Left hindlimb (tissue), 1 donor: Measurements from ENCODE around the gene PRKCA.
"Not testable (repeated sequence)": the region's sequence is repeated elsewhere in the genome, so short reads cannot be mapped to it uniquely, and the experiment has no call there.

Source experiments
- DNase-seq: peaks from one replicate; pipeline ENCODE4 v3.0.0-alpha.2; 2018

Gene PRKCA

DNA sequence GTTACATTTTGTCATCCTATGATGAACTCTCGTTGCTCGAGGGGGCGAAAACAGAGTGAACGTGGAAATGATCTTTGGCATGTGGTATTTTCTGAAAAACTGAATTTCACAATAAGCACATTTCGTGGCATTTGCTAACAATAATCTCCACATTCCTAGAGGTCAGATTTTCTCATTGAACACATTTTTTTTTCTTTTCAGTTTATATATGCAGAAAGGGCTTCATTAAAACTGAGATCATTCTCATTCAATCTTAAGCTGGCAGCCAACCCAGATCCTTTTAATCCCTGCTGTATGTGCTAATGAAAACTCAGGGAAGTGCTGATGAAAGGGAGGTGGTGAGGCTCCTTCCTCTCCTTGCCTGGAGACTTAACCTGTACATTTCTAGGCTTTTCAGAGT lies 52.6 kb downstream of the PRKCA start:
- no peak for DNase-seq

DNA sequence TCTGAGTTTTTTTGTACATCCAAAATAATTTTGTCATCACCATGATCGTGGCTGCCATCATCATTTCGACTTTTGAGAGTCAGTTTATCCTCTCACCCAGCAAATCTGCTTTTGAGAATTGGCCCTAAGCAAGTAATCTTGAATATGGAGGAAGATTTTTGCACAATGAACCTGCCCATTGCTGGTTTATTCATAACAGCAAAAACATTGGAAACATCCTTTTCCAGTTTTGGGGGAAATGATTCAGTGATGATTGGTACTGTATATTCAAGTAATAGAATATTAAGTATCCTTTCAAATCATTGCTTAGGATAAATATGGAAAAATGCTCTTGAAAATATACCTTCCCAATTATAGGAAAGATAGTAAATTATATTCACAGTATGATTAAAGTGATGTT lies 53.1 kb downstream of the PRKCA start:
- no peak for DNase-seq

DNA sequence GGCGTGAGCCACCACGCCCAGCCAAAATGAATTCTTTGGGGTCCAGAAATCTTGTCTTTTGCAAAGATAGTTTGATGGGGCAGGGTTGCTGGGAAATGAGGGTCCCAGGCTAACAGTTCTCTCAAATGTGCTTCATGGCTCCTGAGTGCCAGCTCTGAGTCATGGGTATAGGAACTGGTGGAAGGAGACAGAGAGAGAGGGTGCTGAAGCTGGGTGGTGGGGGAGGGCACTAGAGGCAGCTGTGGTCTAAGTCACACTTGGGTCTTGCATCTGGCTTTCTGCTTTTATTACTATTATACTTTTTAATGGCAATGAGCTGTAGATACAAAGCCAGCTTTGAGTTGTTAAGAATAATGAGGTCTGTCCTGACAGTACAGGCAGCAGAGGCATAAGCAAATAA lies 54.6 kb downstream of the PRKCA start:
- DNase-seq, result no peak

DNA sequence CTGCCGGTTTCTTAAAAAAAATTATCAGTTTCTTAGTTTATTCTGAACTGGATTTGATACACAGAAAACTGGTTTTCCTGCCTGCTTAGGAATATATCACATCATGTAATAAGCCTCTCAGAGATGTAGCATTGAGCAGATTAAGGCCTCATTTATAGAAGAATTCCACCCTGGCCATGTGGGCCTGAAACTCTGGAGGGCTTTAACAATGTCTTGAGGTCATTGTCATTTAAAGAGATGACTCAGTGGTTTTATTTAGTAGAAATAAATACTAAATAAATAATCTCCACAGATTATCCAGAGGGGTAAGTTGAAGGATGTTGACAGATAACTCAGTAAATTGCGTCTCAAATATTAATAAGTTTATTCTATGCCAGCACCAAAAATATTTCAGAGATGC lies 56.9 kb downstream of the PRKCA start:
- DNase-seq, result no peak

DNA sequence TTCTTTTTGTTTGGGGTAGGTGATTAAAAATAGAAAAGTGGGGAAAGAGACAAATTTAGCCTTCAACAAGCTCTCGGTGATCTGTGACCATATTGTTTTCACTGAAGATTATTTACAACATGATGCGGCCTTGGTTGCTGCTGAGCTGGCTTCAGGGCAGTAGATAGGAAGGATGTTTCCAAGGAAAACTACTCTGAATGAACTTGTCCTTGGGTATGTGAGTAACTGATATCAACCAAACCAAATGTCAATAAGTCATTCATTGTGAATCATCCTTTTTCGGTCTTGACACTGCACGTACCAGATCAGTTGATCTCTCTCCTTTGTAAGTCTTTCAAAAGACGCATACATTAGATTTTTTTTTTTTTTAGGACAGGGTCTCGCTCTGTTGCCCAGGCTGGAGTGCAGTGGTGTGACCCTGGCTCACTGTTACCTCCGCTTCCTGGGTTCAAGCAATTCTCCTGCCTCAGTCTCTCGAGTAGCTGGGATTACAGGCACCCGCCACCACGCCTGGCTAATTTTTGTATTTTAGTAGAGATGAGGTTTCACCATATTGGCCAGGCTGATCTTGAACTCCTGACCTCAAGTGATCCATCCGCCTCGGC lies 58.6 kb downstream of the PRKCA start:
- not testable (repeated sequence) for DNase-seq

DNA sequence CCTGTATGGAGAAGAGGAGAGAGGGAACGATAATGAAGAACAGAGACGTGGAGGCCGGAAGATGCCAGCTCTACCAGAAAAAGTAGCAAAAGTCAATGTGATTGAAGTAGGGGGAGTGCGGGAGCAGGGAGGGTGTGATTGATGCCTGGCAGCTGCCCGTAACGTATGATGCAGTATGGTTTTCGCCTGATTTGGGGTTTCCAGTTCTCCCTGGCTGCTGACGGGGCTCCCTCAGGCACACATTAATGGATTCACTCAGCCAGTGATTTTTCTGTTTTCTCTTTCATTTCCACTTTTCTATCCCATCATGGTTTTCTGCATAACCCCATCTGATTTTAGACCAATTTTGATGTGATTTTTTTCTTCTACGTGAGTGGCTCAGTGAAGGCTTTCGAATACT lies 62.1 kb downstream of the PRKCA start:
- DNase-seq, result no peak

DNA sequence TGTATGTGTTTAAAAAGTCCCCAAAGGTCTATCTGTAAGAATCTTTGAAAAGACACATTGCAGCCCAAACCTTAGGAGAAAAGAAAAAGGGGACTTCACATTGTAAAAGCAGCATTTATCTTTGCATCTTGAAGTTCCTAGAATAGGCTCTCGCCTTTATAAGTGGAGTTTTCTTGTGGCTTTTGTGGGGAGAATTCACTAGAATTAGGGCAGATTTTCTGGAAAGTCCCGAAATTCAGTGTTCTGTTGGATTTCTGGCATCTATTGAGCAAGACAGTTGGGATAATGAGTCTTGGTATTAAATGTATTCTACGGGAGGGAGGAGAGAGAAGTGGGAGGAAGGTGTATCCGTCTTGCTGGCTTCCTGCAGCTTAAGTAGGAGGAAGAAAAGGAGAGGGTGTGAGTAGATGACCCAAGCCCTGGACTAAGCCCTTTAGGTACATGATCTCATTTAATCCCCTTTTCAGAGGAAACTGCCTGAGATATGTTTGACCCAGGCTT lies 62.6 kb downstream of the PRKCA start:
- no peak for DNase-seq

DNA sequence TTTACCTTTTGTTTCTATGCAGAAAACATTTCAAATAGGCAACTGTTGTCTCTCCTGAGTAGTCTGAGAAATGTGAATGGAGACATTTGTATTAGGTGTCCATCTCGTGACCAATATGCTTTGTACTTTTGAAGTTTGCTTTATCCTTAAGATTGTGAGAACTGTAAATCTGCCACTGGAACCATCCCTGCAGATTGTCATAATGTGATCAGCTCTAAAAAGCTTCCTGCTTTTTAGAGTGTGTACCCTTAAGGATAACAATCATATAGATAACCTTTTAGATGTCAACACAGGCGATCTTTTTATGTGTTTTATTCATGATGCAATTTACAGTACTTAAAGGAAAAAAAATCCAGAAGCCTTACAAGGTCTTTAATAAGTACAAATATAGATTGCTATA lies 63.5 kb downstream of the PRKCA start:
- no peak for DNase-seq

DNA sequence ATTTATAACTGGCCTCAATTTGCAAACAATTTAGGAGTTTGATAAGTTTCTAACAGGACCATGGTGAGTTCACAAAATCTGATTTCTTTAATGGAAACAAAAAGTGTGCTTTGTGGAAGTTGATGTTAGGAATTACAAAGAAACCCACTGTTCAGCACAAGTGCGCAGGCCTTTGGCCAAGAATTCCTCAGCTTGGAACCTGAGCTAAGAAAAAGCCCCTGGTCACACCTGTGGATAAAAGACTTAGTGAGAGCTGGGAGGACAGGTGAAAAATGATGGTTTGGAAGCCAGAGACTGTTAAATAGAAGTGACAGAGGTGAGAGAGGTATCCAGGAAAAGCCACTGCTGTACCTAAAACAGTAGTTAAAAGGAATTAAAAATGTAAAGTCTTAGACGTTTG lies 64.7 kb downstream of the PRKCA start:
- no peak for DNase-seq

DNA sequence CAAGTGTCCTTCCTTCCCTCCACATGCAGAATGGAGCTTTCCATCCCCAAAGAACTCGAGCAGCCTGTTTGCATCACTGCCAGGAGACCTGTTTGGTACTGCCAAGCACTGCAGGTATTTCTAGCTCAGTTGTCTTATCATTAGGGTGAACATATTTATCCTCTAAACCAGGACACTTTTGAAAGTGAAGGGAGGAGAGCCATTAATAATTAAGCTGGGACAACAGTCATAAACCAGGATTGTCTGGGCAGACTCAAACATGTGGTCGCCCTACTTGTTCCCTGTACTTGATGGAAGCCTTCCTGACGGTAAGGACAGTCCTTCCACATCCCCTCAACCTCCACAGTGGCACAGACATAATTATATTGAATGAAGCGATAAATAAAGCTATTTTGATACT lies 67.4 kb downstream of the PRKCA start:
- no peak for DNase-seq

DNA sequence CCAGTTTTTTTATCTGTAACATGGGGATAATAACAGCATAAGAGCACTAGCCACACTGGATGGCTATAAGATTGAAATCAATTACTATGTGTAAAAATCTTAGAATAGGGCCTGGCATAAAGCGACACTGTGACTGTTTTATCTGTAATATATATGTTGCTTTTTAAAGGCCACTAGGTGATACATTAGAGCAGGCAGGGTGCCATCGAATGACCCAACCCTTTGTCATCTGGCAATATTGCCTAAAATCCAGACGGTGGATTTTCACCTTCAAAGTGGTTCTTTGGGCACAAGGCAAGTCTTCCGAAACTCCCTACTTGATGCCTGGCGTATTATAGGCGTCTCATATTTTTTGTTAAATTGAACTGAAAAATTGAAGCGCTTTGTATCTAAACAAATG lies 69.1 kb downstream of the PRKCA start:
- no peak for DNase-seq

DNA sequence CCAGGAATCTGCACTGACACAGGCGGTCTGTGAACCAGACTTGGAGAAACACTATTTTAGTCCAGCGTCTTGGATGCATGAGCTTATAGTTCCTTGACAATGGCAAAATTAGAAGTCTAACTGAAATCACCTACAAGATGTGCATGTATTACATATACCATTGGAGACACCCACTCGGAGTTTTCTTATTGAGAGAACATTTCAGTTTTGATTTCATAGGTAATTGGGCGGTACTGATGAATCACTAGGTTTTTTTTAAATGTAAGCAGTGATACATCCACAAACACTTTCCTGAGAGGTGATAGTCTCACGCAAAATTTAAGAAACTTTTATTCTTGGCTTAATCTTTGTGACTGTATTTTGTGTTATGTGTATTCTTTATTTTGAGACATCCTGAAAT lies 69.8 kb downstream of the PRKCA start:
- DNase-seq, result no peak

DNA sequence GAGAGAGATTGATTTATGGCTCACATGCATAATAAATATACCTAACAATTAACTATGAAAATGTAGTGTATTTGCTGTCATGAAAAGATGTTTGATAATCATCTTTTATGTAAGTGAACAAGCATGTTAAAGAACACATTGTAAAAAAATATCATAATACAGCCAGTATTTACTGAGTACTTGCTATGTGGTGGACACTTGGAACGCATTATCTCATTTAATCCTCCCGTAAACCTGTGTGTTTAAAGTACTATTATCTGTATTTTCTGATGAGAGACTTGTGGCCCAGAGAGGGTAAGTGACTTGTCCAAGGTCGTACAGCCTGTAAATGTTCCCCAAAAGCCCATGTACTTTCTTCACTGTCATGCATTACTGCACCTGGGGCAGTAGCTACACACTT lies 70.7 kb downstream of the PRKCA start:
- DNase-seq, result no peak

DNA sequence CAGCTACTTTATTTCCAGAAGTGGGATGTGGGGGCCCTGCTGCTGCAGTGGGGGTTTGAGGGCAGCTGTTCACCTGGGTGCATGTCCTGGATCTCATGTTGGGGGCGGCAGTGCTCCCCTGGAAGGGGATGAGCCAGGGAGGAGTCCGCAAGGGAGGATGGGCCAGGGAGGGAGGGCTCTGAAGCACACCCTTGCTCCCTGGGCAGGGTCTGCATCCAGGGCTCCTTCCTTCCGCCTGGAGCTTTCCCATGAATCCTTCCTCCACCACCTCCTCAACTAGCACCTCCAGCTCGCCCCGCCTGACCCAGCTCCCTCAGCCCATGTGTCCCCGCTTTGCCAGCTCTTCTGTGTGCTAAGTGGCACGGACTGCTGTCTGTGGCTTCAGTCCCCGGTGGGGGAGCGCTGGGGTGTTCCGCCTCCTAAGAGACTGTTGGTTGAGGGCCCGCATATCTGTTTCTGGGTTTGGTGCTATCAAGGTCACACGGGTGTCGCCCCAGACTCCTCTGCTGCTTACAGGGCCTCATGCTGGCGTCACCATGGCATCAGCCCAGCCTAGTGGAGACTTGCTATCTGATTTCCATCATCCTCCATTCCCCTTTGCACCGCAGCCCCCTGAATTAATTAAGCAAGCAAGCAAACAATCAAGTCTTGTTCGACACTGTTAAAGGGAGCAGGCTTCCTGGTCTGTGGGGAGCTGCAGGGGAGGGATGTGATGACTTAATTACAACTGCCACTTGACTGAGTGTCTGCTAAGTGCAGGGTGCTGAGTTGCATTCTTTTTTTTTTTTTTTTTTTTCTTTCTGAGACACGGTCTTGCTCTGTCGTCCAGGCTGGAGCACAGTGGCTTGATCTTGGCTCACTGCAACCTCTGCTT lies 71.8 kb downstream of the PRKCA start:
- DNase-seq, result no peak

DNA sequence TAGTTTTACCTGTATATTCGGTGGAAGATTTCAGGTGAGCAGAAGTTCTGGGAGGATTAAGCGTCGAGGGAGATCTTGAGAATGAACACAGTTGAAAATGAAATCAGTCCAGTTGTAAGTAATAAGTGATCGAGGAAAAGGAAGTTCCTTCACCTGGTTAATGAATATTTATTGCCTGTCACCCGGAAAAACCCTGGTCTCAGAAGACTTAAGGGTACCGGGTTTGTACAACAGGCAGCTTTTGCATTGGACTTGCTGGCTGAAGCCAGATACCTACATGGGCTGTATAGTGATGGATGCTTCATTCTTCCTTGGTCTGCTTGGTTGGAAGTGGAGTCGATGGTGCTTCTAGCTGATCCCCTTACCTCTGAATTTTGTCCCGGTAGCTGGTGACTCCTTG lies 72.7 kb downstream of the PRKCA start:
- DNase-seq, result no peak

DNA sequence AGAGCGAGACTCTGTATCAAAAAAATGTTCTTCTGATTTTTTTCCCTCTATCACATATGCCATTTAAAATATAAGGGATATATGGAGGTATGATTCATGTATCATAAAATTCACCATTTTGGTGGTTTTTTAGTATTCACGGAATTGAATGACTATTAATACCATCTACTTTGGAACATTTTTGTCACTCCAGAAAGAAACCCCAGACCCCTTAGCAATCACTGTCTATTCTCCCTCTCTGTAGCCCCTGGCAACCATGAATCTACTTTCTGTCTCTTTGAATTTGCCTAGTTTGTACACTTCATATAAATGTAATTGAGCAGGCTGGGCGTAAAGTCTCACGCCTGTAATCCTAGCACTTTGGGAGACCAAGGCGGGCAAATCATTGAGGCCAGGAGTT lies 75.9 kb downstream of the PRKCA start:
- DNase-seq, result no peak

DNA sequence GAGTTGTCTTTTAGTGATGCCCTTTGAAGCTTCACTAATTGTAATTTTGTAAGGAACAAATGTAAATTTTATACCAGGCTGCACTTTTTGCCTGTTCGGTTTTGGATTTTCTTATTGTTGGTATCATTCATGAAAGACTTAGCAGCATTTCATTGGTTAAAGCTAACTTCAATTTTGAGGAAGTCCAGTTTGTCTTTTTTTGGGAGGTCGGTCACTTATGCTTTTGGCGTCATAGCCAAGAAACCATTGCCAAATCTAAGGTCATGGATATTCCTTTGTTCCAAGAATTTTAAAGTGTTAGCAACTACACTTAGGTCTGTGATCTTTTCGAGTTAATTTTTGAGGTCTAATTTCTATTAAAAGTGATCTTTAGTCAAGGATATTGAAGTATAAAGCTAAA lies 77.1 kb downstream of the PRKCA start:
- DNase-seq, result no peak

DNA sequence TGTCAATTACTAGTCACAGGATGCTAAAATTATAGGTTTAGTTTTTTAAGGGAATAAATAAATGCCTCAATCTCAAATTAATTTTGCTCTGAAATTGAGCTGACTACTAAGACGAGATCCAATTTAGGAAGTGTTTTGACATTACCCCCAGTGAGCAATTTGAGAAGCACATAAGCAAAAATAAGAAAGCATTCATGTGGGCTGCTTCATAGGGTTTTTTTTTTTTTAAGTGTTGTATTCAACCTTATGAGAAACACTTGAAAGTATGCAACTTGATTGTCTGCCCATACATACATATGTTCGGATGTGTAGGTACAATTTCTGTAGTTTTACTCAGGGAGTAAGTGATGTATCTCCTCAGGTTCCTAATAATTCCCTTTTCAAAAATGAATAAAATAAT lies 77.6 kb downstream of the PRKCA start:
- no peak for DNase-seq

DNA sequence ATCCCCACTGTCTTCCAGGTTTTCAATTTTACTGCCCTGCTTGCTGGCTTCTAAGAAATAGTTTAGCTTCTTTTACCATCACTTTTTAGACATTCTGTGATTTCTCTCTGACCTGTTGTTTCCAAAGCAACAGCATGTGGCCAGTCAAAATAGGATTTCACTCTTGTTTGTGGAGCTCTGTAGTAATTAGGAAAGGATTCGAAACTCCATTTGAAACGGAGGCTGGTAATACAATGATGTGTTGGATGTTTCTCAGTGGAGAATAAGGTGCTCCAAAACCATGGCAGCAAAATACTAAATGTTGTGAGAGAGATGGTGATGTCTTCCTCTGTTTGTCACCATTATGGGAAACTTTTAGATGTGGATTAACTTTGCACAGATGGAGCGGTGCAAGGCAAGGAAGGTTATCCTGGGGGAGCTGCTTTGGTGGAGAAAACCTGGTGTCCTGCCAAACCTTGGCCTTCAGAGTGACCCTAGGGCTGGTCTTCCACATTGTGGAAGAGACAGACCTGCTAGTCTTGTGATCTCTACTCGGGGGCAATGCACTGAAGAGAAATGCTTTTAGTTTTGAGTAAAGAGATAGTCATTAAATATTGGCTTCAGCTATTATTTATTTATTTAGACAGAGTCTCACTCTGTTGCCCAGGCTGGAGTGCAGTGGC lies 79.4 kb downstream of the PRKCA start:
- no peak for DNase-seq

DNA sequence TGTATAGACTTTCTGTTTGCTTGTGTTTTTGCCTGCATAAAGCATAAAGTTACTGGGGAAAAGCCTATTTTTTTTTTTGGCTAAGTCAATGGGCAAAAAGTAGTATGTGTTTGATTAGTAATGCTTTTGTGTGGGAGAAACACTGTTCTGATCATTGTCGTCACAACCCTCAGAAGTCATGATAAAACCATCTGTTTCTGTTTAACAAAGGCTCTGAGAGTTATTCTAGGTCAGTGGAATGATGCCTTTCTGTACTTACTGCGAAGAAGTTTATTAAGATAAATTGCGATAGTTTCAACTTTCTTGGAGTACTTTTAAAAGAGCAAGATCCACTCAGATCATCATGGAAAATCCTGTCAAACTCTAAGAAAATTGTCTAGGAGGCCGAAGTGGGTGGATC lies 80.9 kb downstream of the PRKCA start:
- no peak for DNase-seq

DNA sequence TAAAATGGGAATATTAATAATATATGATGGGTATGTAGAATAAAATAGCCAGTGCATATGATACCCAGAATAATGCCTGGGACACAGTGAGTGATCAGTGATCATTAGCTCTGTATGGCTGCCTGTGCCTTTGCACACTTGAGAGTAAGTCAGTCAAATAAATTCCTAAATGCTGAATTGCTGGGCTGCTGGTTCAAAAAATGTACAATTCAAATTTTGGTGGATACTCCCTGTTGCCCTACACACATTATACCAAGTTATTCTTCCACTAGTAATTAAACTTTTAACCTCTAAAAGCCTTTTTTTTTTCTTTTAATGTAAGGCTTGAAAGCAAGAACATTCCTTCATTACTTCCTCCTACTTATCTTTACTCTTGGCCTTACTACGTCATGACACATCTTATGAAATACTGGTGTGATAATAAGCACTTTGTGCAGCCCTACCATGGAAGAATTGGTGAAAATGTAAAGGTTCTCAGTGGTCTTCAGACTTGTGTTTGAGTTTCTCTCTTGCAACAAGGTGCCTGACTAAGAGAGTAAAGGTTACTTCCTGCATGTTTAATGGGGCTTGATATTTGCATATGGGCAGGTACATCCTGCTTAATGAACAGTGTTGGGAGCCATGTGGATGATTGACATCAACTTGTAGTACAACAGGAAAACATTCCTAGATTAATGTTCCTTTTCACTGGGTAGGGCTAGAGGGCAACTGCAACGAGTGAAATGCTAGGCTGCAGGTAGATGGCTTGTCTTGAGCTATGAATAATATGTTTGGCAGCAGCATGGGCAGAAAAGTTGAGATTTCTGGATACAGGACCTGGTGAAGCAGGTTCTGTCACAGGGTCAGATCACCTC lies 84.3 kb downstream of the PRKCA start:
- DNase-seq, result no peak

DNA sequence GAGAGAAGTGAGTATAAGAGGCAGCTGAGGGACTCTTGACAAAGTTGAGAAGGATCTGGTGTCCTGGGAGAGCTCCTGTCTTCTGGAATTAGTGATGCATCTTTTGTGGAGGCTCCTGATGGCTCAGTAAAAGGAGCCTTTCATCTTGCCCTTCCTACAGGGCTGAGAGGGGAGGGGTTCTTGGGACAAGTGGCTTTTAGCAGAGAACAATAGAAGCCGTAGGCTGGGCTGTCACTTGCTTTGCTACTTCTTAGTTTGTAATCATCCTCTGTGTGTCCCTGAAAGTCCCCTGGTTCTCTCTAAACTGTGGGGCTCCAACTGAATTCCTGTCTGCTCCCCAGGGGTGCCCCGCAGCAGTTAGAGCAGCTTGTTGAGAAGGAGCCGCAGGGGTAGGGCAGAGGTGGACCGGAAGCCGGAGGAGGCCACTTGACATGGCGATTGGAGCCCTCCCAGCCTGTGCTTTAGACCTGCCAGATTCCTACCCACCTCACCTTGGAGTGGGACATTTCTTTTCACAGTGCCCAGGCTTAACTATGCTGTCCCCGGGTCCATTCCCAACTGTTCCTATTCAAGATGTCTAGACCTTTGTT lies 85.1 kb downstream of the PRKCA start:
- DNase-seq, result no peak
